EH (cell line): Measurements from ENCODE around the gene RMI2.

Experiments used
- DNase-seq: peaks from one replicate; pipeline ENCODE4 v3.0.0-alpha.2; 2015; ENCODE audit warnings: low read depth

The RMI2 gene

GRCh38 chr16:11328172-11329070, 16.8 kb upstream of the RMI2 start:
- DNase-seq, result peak; percentile 95

GRCh38 chr16:11329071-11329491, 16.2 kb upstream of the RMI2 start:
- peak; percentile 71 for DNase-seq

GRCh38 chr16:11329891-11330290, 15.4 kb upstream of the RMI2 start:
- no peak for DNase-seq

- no peak for DNase-seq
These were observed 14.6 kb upstream of the RMI2 start for GRCh38 chr16:11330526-11331237.

- DNase-seq, result no peak
These were observed 13.3 kb upstream of the RMI2 start for GRCh38 chr16:11331967-11332366.

GRCh38 chr16:11333010-11333409, 12.2 kb upstream of the RMI2 start:
- DNase-seq, result no peak

GRCh38 chr16:11333702-11334101, 11.6 kb upstream of the RMI2 start:
- DNase-seq, result peak; percentile 58

- no peak for DNase-seq
These were observed 10.3 kb upstream of the RMI2 start for GRCh38 chr16:11334831-11335404.

- no peak for DNase-seq
These were observed 6.2 kb upstream of the RMI2 start for GRCh38 chr16:11339075-11339474.

- no peak for DNase-seq
These were observed 4.5 kb upstream of the RMI2 start for GRCh38 chr16:11340710-11341109.

- no peak for DNase-seq
These were observed 3.9 kb upstream of the RMI2 start for GRCh38 chr16:11341371-11341770.

- DNase-seq, result no peak
These were observed 3.0 kb upstream of the RMI2 start for GRCh38 chr16:11342021-11342855.

GRCh38 chr16:11346700-11347319, 1.6 kb downstream of the RMI2 start:
- no peak for DNase-seq

- DNase-seq, result no peak
These were observed 2.6 kb downstream of the RMI2 start for GRCh38 chr16:11347831-11348230.

- DNase-seq, result no peak
These were observed 3.7 kb downstream of the RMI2 start for GRCh38 chr16:11348737-11349598.

GRCh38 chr16:11349599-11350276, 4.5 kb downstream of the RMI2 start:
- peak; percentile 91 for DNase-seq

GRCh38 chr16:11350519-11350918, 5.3 kb downstream of the RMI2 start:
- no peak for DNase-seq

GRCh38 chr16:11350921-11351335, 5.7 kb downstream of the RMI2 start:
- DNase-seq, result peak; percentile 94

GRCh38 chr16:11353158-11353557, 7.9 kb downstream of the RMI2 start:
- no peak for DNase-seq

GRCh38 chr16:11354407-11354732, 9.1 kb downstream of the RMI2 start:
- DNase-seq, result no peak
